Stimulated activated effector memory CD8-positive, alpha-beta T cell treated with anti-CD3 and anti-CD28 coated beads, Interleukin-12 subunit alpha, Interleukin-12 subunit beta, amount 100 ng/mL, for 72 hours (primary cell): ENCODE data around the gene OSGIN1.
"Not testable (repeated sequence)": the region's sequence is repeated elsewhere in the genome, so short reads cannot be mapped to it uniquely, and the experiment has no call there.

ENCODE experiments used
- ATAC-seq: fragments of 150-1000 bp; cut with Tn5 transposase; 2 replicates; pipeline ENCODE4 v1.10.0; 2021
- DNase-seq, 2 donors: peaks; one replicate each; pipeline ENCODE4 v3.0.0; 2021 to 2022; ENCODE audit warnings: low spot score in 2 of 2
- H3K27ac Mint-ChIP-seq: one replicate; pipeline ENCODE4 v1.8.0; 2022; ENCODE audit warnings: mild to moderate bottlenecking, mixed read lengths
- H3K36me3 Mint-ChIP-seq: one replicate; pipeline ENCODE4 v1.8.0; 2022; ENCODE audit warnings: mild to moderate bottlenecking, mixed read lengths
- H3K4me1 Mint-ChIP-seq: one replicate; pipeline ENCODE4 v1.8.0; 2022; ENCODE audit warnings: mixed read lengths
- H3K4me3 Mint-ChIP-seq: one replicate; pipeline ENCODE4 v1.8.0; 2022; ENCODE audit warnings: mild to moderate bottlenecking, mixed read lengths
- H3K9me3 Mint-ChIP-seq: one replicate; pipeline ENCODE4 v1.8.0; 2022; ENCODE audit warnings: mixed read lengths

Gene OSGIN1

GRCh38 chr16:83943516-83944050, 9.5 kb upstream of the OSGIN1 start:
- Mint-ChIP-seq H3K9me3 (no peaks in the 10 kb centered on the region), H3K36me3 (no peaks in the 10 kb centered on the region), H3K27ac (peak overlapping the region; percentile 60), H3K4me3 (no peak overlapping the region), H3K4me1 (peaks cover 6% of the 10 kb centered on the region)
- DNase-seq (no peak), ATAC-seq (no peak)

GRCh38 chr16:83945587-83945986, 7.5 kb upstream of the OSGIN1 start:
- no peak overlapping the region for H3K4me3 Mint-ChIP-seq
- DNase-seq, result no peak
- H3K9me3 Mint-ChIP-seq, result no peaks in the 10 kb centered on the region
- H3K4me1 Mint-ChIP-seq, result no peaks in the 10 kb centered on the region
- no peaks in the 10 kb centered on the region for H3K36me3 Mint-ChIP-seq
- no peak for ATAC-seq
- no peak overlapping the region for H3K27ac Mint-ChIP-seq

GRCh38 chr16:83946154-83946780, 6.8 kb upstream of the OSGIN1 start:
- Mint-ChIP-seq H3K27ac (no peak overlapping the region), H3K4me3 (no peak overlapping the region), H3K36me3 (no peaks in the 10 kb centered on the region), H3K9me3 (no peaks in the 10 kb centered on the region), H3K4me1 (no peaks in the 10 kb centered on the region)
- ATAC-seq (no peak), DNase-seq (no peak)

- DNase-seq (no peak), ATAC-seq (no peak)
- no peak overlapping the region for H3K4me3 Mint-ChIP-seq
- no peak overlapping the region for H3K27ac Mint-ChIP-seq
- no peaks in the 10 kb centered on the region for H3K4me1 Mint-ChIP-seq
- H3K9me3 Mint-ChIP-seq, result no peaks in the 10 kb centered on the region
- H3K36me3 Mint-ChIP-seq, result no peaks in the 10 kb centered on the region
Measured at GRCh38 chr16:83946781-83947566, 6.1 kb upstream of the OSGIN1 start.

GRCh38 chr16:83947642-83948234, 5.3 kb upstream of the OSGIN1 start:
- no peak overlapping the region for H3K4me3 Mint-ChIP-seq
- no peak overlapping the region for H3K27ac Mint-ChIP-seq
- no peaks in the 10 kb centered on the region for H3K4me1 Mint-ChIP-seq
- DNase-seq (no peak), ATAC-seq (no peak)
- no peaks in the 10 kb centered on the region for H3K36me3 Mint-ChIP-seq
- no peaks in the 10 kb centered on the region for H3K9me3 Mint-ChIP-seq

GRCh38 chr16:83948914-83949723, 3.9 kb upstream of the OSGIN1 start:
- H3K4me1 Mint-ChIP-seq, result no peaks in the 10 kb centered on the region
- H3K36me3 Mint-ChIP-seq, result no peaks in the 10 kb centered on the region
- ATAC-seq (no peak), DNase-seq (no peak)
- no peak overlapping the region for H3K27ac Mint-ChIP-seq
- H3K9me3 Mint-ChIP-seq, result no peaks in the 10 kb centered on the region
- H3K4me3 Mint-ChIP-seq, result no peak overlapping the region

- DNase-seq, result no peak
- Mint-ChIP-seq H3K9me3 (no peaks in the 10 kb centered on the region), H3K27ac (no peak overlapping the region), H3K4me3 (no peak overlapping the region), H3K4me1 (no peaks in the 10 kb centered on the region), H3K36me3 (no peaks in the 10 kb centered on the region)
- no peak for ATAC-seq
Measured at GRCh38 chr16:83949724-83950001, 3.4 kb upstream of the OSGIN1 start.

GRCh38 chr16:83950862-83951399, 2.1 kb upstream of the OSGIN1 start:
- H3K9me3 Mint-ChIP-seq, H3K27ac Mint-ChIP-seq, H3K4me1 Mint-ChIP-seq, ATAC-seq, H3K36me3 Mint-ChIP-seq, H3K4me3 Mint-ChIP-seq, DNase-seq: not testable (repeated sequence)

GRCh38 chr16:83951544-83951943, 1.5 kb upstream of the OSGIN1 start:
- Mint-ChIP-seq H3K4me3 (no peak overlapping the region), H3K36me3 (no peaks in the 10 kb centered on the region), H3K4me1 (no peaks in the 10 kb centered on the region), H3K9me3 (no peaks in the 10 kb centered on the region), H3K27ac (no peak overlapping the region)
- DNase-seq (no peak), ATAC-seq (no peak)

GRCh38 chr16:83952587-83952939, 477 bp upstream of the OSGIN1 start:
- peak overlapping the region; percentile 55 for H3K4me3 Mint-ChIP-seq
- ATAC-seq, result no peak
- no peaks in the 10 kb centered on the region for H3K4me1 Mint-ChIP-seq
- DNase-seq, result no peak
- H3K36me3 Mint-ChIP-seq, result no peaks in the 10 kb centered on the region
- H3K9me3 Mint-ChIP-seq, result no peaks in the 10 kb centered on the region
- H3K27ac Mint-ChIP-seq, result no peak overlapping the region

GRCh38 chr16:83953796-83954576, 946 bp downstream of the OSGIN1 start:
- no peaks in the 10 kb centered on the region for H3K9me3 Mint-ChIP-seq
- H3K4me3 Mint-ChIP-seq, result peak overlapping the region; percentile 55
- ATAC-seq (no peak), DNase-seq (no peak)
- peak overlapping the region; percentile 37 for H3K27ac Mint-ChIP-seq
- H3K4me1 Mint-ChIP-seq, result no peaks in the 10 kb centered on the region
- no peaks in the 10 kb centered on the region for H3K36me3 Mint-ChIP-seq

GRCh38 chr16:83954577-83955016, 1.6 kb downstream of the OSGIN1 start:
- DNase-seq (no peak), ATAC-seq (no peak)
- H3K27ac Mint-ChIP-seq, result peak overlapping the region; percentile 37
- H3K36me3 Mint-ChIP-seq, result no peaks in the 10 kb centered on the region
- H3K4me3 Mint-ChIP-seq, result peak overlapping the region; percentile 55
- no peaks in the 10 kb centered on the region for H3K4me1 Mint-ChIP-seq
- H3K9me3 Mint-ChIP-seq, result no peaks in the 10 kb centered on the region

- no peak for ATAC-seq
- no peaks in the 10 kb centered on the region for H3K36me3 Mint-ChIP-seq
- no peak overlapping the region for H3K27ac Mint-ChIP-seq
- H3K4me1 Mint-ChIP-seq, result no peaks in the 10 kb centered on the region
- no peak overlapping the region for H3K4me3 Mint-ChIP-seq
- DNase-seq, result no peak
- no peaks in the 10 kb centered on the region for H3K9me3 Mint-ChIP-seq
Measured at GRCh38 chr16:83955218-83956130, 2.4 kb downstream of the OSGIN1 start.
